G401.6 (cell line): ENCODE data around the gene ZNF865.

Experiments
- FAIRE-seq: peaks from 2 replicates; lab custom pipeline; 2012; peaks lifted over from hg19 to GRCh38; lab: Jason Lieb, UNC

The ZNF865 gene

GRCh38 chr19:55609326-55609725 is 3.9 kb downstream of the ZNF865 start:
- no peak for FAIRE-seq

GRCh38 chr19:55611300-55611982 is 6.0 kb downstream of the ZNF865 start:
- FAIRE-seq = no peak

DNA sequence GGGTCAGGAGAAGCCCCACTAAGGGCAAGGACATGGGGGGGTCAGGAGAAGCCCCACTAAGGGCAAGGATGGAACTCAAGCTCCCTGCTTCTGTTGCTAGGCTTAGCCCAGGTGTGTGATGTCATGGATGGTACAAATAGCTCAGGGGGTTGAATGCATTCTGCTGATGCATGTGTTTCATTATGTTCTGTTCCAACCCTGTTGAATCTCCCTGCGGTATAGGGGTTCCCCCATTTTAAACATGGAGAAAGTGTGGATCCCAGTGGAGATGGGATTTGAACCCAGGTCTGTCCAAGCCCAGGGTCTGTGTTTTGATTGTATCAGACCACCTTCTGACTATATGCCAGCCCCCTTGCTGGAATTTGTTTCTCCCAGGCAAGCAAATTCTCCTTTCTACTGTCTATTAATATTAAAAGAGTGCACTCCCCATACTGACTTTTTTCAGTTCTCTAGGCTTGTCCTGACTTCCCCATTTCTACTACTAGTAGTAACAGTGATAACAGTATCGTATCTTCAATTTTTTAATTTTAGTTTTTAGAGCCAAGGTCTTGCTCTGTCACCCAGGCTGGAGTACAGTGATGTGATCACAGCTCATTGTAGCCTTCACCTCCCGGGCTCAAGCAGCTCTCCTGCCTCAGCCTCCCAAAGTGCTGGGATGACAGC is 6.7 kb downstream of the ZNF865 start:
- FAIRE-seq = no peak

DNA sequence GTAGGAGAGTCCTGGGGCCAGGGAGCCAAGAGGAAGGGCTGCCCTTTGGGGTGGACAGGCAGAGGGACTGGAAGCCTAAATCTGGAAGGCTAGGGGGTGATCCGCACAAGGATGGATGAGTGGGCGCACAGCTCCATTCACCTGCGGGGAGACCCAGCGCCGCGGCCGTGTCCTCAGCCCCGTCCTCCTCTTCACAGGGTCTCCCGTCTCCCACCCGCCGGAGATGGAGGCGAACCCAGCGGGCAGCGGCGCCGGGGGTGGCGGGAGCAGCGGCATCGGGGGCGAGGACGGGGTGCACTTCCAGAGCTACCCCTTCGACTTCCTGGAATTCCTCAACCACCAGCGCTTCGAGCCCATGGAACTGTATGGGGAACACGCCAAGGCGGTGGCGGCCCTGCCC is 7.9 kb downstream of the ZNF865 start:
- no peak for FAIRE-seq

GRCh38 chr19:55613930-55614710 is 8.7 kb downstream of the ZNF865 start:
- no peak for FAIRE-seq

- no peak for FAIRE-seq
Measured at GRCh38 chr19:55614711-55615542, 9.5 kb downstream of the ZNF865 start.

DNA sequence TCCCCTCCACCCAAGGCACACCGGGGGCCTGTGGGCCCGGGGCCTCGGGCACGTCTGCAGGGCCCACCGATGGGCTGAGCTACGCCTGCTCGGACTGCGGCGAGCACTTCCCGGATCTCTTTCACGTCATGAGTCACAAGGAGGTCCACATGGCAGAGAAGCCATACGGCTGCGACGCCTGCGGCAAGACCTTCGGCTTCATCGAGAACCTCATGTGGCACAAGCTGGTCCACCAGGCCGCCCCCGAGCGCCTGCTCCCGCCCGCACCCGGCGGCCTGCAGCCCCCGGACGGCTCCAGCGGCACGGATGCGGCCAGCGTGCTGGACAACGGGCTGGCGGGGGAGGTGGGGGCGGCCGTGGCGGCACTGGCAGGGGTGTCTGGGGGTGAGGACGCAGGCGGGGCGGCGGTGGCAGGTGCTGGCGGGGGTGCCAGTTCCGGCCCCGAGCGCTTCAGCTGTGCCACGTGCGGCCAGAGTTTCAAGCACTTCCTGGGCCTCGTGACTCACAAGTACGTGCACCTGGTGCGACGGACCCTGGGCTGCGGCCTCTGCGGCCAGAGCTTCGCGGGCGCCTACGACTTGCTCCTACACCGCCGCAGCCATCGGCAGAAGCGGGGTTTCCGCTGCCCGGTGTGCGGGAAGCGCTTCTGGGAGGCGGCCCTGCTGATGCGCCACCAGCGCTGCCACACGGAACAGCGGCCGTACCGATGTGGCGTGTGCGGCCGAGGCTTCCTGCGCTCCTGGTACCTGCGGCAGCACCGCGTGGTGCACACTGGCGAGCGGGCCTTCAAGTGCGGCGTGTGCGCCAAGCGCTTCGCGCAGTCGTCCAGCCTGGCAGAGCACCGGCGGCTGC is 10.3 kb downstream of the ZNF865 start:
- no peak for FAIRE-seq

GRCh38 chr19:55616395-55616875 is 11.0 kb downstream of the ZNF865 start:
- FAIRE-seq = no peak

GRCh38 chr19:55617426-55617825 is 12.0 kb downstream of the ZNF865 start:
- no peak for FAIRE-seq

DNA sequence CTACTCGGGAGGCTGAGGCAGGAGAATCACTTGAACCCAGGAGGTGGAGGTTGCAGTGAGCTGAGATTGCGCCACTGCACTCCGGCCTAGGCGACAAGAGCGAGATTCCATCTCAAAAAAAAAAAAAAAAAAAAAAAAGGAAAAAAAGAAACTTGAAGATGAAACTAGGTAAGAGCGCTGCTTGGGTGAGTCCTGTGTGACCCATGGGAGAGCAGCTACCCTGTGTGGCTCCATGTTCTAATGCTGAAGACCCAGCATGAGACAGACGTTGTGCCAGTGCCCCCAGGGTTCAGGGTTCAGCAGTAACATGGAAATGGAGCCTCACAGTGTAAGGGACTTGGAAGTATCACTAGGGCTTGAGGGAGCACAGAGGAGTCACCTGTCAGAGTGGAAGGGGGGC is 13.0 kb downstream of the ZNF865 start:
- FAIRE-seq = no peak

GRCh38 chr19:55619286-55619685 is 13.8 kb downstream of the ZNF865 start:
- no peak for FAIRE-seq

- FAIRE-seq = no peak
Measured at GRCh38 chr19:55620410-55621204, 15.2 kb downstream of the ZNF865 start.

- FAIRE-seq = no peak
Measured at GRCh38 chr19:55621205-55621672, 15.8 kb downstream of the ZNF865 start.

- FAIRE-seq = no peak
Measured at GRCh38 chr19:55621673-55622231, 16.3 kb downstream of the ZNF865 start.

GRCh38 chr19:55622242-55622969 is 17.0 kb downstream of the ZNF865 start:
- FAIRE-seq = no peak

DNA sequence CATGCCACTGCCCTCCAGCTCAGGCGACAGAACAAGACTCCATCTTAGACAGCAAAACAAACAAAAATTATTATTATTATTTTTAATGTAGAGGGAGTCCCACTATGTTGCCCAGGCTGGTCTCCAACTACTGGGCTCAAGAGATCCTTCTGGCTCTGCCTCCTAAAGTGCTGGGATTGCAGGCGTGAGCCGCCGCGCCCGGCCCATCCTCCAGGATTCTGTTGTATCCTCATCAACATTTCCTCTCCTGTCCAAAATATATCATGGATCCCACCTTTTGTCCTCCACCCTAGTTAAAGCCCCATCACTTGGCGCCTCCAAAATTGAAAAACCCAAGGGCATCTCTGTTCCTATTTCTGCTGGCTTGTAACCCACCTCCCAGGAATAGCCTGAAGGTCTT is 17.7 kb downstream of the ZNF865 start:
- FAIRE-seq = no peak

DNA sequence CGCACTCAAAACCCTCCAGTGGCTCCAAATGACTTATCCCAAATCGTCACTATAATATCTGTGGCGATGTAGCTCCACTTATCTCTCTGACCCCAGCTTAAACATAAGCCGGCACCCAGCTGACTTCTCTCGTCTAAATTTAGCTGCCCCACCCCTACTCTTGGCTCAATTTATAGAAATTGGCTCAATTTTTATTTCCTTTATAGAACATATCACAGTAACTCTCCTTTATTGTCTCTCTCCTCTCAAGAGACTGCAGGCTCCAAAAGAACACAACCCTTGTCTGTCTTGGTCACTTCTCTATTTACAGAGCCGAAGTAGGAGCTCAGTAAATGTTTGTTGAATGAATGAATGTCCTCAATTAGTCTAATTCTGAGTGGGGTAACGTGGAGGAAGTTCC is 18.1 kb downstream of the ZNF865 start:
- no peak for FAIRE-seq

DNA sequence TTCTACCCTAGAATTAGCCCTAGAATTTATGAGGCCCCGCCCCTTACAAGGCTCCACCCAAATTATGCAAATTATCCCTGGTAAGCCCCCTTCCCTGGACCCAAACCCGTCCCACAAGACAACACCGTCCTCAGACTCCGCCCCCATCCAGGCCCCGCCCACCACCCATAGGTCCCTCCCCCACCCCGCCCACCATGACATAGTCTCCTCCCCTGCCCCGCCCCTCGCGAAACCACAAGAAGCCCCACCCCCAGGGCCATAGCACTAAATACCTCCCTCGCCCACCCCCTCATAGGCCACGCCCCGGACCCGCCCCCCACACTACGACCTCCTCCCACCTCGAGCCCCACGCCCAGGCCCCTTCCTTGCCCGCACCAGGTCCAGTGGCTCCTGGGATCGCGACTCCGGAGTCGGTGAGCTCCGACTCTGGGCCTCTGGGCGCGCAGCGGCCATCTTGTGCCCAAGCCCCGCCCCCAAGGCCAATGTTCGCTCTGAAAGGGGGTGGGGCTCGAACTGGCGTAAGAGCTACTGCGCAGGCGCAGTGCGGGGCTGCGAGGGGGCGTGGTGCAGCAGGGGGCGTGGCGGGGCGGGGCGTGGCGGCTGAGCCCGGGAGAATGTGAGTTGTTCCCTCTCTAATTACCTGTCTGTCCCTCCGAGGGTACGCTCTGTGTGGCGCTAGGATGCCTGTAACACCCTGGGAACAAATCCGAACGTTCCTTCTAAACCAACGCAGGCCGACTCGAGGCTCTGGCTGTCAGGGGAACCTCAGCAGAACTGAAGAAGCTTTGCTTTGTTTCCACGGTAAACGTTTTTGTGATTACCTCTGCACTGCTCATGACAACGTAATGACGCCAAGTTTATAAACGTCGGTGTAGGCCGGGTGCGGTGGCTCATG is 18.9 kb downstream of the ZNF865 start, which contains the start of gene ZNF784:
Gene ZNF784, minus strand, starts transcription at position 458 of the 895 bp plus-strand sequence. Its CDS starts 5 bp downstream, at position 453.
- FAIRE-seq = peak; percentile 79
